ENCODE data around the gene TFCP2L1.
"Not testable (repeated sequence)": the region's sequence is repeated elsewhere in the genome, so short reads cannot be mapped to it uniquely, and the experiment has no call there.

TFCP2L1 gene, protein sequence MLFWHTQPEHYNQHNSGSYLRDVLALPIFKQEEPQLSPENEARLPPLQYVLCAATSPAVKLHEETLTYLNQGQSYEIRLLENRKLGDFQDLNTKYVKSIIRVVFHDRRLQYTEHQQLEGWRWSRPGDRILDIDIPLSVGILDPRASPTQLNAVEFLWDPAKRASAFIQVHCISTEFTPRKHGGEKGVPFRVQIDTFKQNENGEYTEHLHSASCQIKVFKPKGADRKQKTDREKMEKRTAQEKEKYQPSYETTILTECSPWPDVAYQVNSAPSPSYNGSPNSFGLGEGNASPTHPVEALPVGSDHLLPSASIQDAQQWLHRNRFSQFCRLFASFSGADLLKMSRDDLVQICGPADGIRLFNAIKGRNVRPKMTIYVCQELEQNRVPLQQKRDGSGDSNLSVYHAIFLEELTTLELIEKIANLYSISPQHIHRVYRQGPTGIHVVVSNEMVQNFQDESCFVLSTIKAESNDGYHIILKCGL

DNA sequence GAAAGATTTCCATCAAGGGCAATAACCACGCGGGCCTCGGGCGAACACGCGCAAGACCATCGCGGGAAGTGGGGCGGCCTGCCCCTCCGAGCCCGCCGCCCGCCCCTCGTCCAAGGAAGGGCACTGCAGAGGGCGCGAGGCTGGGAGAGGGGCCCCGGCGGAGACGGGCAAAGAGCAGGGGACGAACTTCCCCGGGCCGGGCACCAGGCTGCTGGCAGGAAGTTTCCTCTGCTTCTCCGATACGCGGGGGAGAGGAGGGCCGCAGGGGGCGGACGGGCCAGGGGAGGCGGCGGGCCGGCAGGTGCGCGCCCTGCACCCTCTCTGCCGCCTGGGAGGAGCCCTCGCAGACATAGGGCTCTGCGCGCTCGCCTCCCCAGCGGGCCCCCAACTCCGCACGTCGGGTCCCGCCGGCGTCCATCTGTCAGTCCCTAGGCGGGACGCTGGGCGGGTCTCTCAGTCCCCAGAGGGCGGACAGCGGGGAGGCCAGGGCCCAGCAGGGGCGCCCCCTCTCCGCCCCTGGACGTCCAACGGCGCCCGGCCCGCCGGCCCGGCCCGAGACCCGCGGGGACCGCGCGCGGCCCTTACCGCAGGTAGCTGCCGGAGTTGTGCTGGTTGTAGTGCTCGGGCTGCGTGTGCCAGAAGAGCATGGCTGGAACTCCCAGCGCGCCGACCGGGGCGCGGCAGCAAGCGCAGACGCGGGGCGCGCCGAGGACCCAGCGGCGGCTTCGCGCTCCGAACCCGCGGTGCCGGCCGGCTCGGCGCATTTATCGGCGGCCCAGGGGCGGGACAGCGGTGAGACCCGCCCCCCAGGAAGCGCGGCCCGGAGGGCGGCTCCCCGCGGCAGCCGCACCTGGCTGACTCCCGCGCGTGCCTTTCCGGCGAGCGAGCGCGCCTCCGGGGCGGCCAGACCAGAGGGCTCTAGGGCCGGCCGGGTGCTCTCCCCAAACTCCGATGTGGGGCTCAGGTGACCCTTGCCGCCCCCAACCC is at the start of gene TFCP2L1:
Gene TFCP2L1, minus strand, starts transcription at position 740 of the 987 bp plus-strand sequence. Its CDS starts 93 bp downstream, at position 647.
- no peak within 1 kb of the TSS for H3K4me3 ChIP-seq (ENCODE audit: low read depth, low read length)
- TF ChIP-seq, protein P1, sequence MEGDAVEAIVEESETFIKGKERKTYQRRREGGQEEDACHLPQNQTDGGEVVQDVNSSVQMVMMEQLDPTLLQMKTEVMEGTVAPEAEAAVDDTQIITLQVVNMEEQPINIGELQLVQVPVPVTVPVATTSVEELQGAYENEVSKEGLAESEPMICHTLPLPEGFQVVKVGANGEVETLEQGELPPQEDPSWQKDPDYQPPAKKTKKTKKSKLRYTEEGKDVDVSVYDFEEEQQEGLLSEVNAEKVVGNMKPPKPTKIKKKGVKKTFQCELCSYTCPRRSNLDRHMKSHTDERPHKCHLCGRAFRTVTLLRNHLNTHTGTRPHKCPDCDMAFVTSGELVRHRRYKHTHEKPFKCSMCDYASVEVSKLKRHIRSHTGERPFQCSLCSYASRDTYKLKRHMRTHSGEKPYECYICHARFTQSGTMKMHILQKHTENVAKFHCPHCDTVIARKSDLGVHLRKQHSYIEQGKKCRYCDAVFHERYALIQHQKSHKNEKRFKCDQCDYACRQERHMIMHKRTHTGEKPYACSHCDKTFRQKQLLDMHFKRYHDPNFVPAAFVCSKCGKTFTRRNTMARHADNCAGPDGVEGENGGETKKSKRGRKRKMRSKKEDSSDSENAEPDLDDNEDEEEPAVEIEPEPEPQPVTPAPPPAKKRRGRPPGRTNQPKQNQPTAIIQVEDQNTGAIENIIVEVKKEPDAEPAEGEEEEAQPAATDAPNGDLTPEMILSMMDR (conservative IDR thresholded peaks at IDR 0.05; ENCODE audit: low read depth, low read length): no peak
- peak; percentile 7 for DNase-seq (ENCODE audit: low read depth)

DNA sequence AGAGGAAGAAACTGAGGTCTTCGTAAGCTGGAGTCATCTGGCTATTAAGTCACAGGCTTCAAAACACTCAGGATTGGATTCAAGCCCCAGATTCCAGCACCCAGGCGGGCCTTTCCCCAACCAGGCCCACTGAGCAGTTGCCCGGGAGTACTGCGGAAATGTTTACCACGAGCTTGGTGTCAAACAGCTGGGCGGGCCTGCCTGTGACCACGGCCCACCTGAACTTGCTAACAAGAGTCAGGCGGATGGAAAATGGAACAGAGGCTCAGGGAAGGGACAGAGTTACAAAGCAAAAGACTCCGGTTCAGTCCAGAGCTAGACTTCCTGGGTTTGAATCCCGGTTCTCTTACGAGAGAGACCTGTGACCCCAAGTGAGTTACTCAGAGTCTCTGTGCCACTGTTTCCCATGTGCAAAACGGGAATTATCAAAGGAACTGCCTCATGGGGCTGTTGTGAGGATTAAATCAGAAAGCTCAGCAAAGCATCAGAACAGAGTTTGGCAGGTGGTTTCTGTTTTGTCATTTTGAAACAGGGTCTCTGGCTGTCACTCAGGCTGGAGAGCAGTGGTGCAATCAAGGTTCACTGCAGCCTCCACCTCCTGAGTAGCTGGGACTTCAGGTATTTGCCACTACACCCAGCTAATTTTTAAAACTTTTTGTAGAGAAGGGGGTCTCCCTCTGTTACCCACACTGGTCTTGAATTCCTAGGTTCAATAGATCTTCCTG is 49.0 kb upstream of the TFCP2L1 start:
- H3K4me3 ChIP-seq (ENCODE audit: low read depth, low read length): no peak overlapping the region
- DNase-seq (ENCODE audit: low read depth): no peak
- TF ChIP-seq, protein P1 (conservative IDR thresholded peaks at IDR 0.05; ENCODE audit: low read depth, low read length): no peak

DNA sequence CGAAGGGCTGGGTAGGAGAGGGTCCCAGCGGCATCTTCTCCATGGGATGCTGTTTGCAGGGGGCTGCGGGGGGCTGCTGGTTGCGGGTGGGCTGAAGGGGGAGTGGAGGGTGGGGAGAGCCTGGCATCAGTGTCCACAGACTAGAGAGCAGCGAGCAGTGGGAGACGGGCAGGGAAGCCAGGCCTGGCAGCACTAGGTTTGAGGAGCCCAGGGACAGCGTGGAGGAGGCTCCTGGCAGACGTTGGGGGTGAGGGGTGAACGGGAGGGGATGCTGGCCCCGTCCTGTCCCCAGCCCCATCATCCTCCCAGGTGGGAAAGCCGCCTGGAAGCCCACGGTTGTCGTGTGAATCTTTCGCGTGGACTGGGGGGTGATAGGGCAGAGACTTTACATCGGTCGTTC is 48.2 kb upstream of the TFCP2L1 start:
- TF ChIP-seq, protein P1 (conservative IDR thresholded peaks at IDR 0.05; ENCODE audit: low read depth, low read length): no peak
- H3K4me3 ChIP-seq (ENCODE audit: low read depth, low read length): no peak overlapping the region
- DNase-seq (ENCODE audit: low read depth): no peak

DNA sequence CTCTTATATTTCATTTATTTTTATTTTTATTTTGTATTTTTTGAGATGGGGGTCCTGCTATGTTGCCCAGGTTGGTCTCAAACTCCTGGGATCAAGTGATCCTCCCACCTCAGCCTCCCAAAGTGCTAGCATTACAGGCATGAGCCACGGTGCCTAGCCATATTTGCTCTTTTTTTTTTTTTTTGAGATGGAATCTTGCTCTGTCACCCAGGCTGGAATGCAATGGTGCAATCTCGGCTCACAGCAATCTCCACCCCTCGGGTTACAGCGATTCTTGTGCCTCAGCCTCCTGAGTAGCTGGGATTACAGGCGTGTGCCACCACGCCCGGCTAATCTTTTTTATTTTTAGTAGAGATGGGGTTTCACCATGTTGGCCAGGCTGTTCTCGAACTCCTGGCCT is 46.3 kb upstream of the TFCP2L1 start:
- DNase-seq (ENCODE audit: low read depth); H3K4me3 ChIP-seq (ENCODE audit: low read depth, low read length): not testable (repeated sequence)

DNA sequence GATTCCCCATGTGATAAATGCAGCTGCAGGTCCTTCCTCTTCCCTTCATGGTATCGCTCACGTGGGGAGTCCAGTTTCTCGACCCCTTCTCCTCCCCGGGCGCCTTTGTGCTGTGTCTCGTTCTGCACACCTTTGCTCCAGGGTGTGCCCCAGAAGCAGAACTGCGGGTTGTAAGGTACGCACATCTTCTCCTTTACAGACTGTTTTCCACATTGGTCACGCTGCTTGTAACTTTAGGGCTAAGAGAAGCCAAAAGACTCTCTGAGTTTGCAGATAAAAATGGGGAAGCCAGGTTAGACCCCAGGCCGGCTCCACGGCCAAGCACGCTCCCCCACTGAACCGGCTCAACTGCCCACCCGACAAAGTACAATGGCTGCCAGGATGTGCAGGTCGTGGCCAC is 45.9 kb upstream of the TFCP2L1 start:
- DNase-seq (ENCODE audit: low read depth): no peak
- TF ChIP-seq, protein P1 (conservative IDR thresholded peaks at IDR 0.05; ENCODE audit: low read depth, low read length): no peak
- no peak overlapping the region for H3K4me3 ChIP-seq (ENCODE audit: low read depth, low read length)

DNA sequence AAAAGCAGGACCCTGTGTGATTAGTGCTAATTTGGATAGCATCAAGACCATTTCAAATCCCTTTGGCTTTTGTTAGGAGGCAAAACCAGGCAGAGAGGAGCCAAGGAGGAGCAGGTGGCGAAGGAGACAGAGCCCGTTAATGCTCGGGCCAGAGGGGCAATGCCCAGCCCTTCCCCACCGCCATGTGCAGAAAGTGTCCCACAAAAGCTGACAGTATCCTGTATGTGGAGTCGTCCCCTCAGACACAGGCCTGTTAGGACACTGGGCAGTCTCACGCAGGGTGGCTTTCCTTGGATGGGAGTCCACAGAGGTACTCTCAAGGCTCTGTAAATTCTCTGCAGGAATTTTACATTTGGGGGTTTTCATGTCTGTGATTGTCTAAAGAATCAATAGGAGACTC is 44.8 kb upstream of the TFCP2L1 start:
- DNase-seq (ENCODE audit: low read depth): no peak
- TF ChIP-seq, protein P1 (conservative IDR thresholded peaks at IDR 0.05; ENCODE audit: low read depth, low read length): no peak
- H3K4me3 ChIP-seq (ENCODE audit: low read depth, low read length): no peak overlapping the region
